Keratinocyte (primary cell): Measurements from ENCODE around the gene BABAM2. TPM values are rescaled to one million over a fixed set of nuclear protein-coding genes. Genes with fewer than 3 reads are reported as not detected.

Experiments
- DNase-seq: peaks from one replicate; pipeline ENCODE4 v3.0.0-alpha.2; 2011; ENCODE audit warnings: low read depth, missing footprints, low spot score
- FAIRE-seq: peaks from 2 replicates; lab custom pipeline; 2011; peaks lifted over from hg19 to GRCh38; lab: Jason Lieb, UNC
- H2AFZ ChIP-seq: 2 replicates; pipeline ENCODE4 v1.6.0; 2012; ENCODE audit warnings: low read length, control low read depth, inconsistent platforms; ENCODE audit not compliant: control insufficient read depth
- H3K27ac ChIP-seq: 2 replicates; pipeline ENCODE4 v1.5.1; 2011; ENCODE audit warnings: low read length; ENCODE audit not compliant: control insufficient read depth, insufficient read depth
- H3K27me3 ChIP-seq: 3 replicates; pipeline ENCODE4 v1.6.0; 2011; ENCODE audit warnings: low read length; ENCODE audit not compliant: control insufficient read depth, insufficient read depth; ENCODE audit errors: extremely low read depth
- H3K36me3 ChIP-seq, 2 experiments: 2 replicates in 1 of 2; 3 replicates in 1 of 2; pipeline ENCODE4 v1.5.1; 2011; ENCODE audit warnings: low read length in 2 of 2, mild to moderate bottlenecking in 1 of 2; ENCODE audit not compliant: control insufficient read depth in 2 of 2, insufficient read depth in 2 of 2; ENCODE audit errors: extremely low read depth in 1 of 2
- H3K4me1 ChIP-seq: 3 replicates; pipeline ENCODE4 v1.5.1; 2011; ENCODE audit warnings: low read length; ENCODE audit not compliant: control insufficient read depth, insufficient read depth; ENCODE audit errors: extremely low read depth
- H3K4me2 ChIP-seq: 3 replicates; pipeline ENCODE4 v1.6.0; 2011; ENCODE audit warnings: low read depth, low read length; ENCODE audit not compliant: control insufficient read depth, insufficient read depth; ENCODE audit errors: extremely low read depth
- H3K4me3 ChIP-seq, 3 experiments: fragments of 200-600 bp in 1 of 3; sonication (generic) in 1 of 3; 2 replicates in 2 of 3; 3 replicates in 1 of 3; pipeline ENCODE4 v1.5.1; 2011 to 2016; ENCODE audit warnings: low read length in 3 of 3, mild to moderate bottlenecking in 3 of 3, control low read depth in 2 of 3, inconsistent platforms in 1 of 3, low read depth in 1 of 3, mixed read lengths in 1 of 3, mixed run types in 1 of 3, moderate library complexity in 1 of 3; ENCODE audit not compliant: control insufficient read depth in 2 of 3, insufficient read depth in 2 of 3; ENCODE audit errors: extremely low read depth in 1 of 3
- H3K79me2 ChIP-seq: 2 replicates; pipeline ENCODE4 v1.6.0; 2012; ENCODE audit warnings: low read length; ENCODE audit not compliant: control insufficient read depth, insufficient read depth
- H3K9ac ChIP-seq: 3 replicates; pipeline ENCODE4 v1.6.0; 2011; ENCODE audit warnings: low read length; ENCODE audit not compliant: control insufficient read depth, insufficient read depth; ENCODE audit errors: extremely low read depth
- H3K9me1 ChIP-seq: 3 replicates; pipeline ENCODE4 v1.6.0; 2011; ENCODE audit warnings: low read length; ENCODE audit not compliant: control insufficient read depth, insufficient read depth; ENCODE audit errors: extremely low read depth
- H3K9me3 ChIP-seq: 2 replicates; pipeline ENCODE4 v1.5.1; 2012; ENCODE audit warnings: low read depth, low read length; ENCODE audit not compliant: control insufficient read depth
- H4K20me1 ChIP-seq: 3 replicates; pipeline ENCODE4 v1.6.0; 2011; ENCODE audit warnings: low read length; ENCODE audit not compliant: control insufficient read depth, insufficient read depth; ENCODE audit errors: extremely low read depth
- EZH2 ChIP-seq: IDR thresholded peaks from one replicate; pipeline ENCODE4 v1.6.1; 2012; ENCODE audit warnings: inconsistent platforms, mild to moderate bottlenecking, low read length, moderate library complexity
- dilution Hi-C: fragments of 300-500 bp; cut with MboI; formaldehyde crosslinking; loops from one replicate; pipeline ENCODE4 v1.7.0; 2020; ENCODE audit warnings: low sequenced_read_pairs; ENCODE audit not compliant: extremely low pct_ligation_motif_present
- polyA plus RNA-seq, 5 experiments: library from polyadenylated mRNA; depleted of rRNA in 3 of 5; stranded (reverse) in 3 of 5; stranded (forward) in 1 of 5; unstranded in 1 of 5; fragments of >200 nt; gene quantifications; 1 replicate in 1 of 5; 2 replicates in 3 of 5; 3 replicates in 1 of 5; pipeline versions ENCODE4 v1.2.1 to v1.2.3, GENCODE V29; 2011 to 2012; ENCODE audit warnings: missing spikeins in 2 of 5, low read depth in 1 of 5, low replicate concordance in 1 of 5
- TF ChIP-seq, protein P1 (sequence below), 3 experiments: IDR thresholded peaks in 1 of 3; conservative IDR thresholded peaks in 1 of 3; optimal IDR thresholded peaks in 1 of 3; 2 replicates in 2 of 3; 3 replicates in 1 of 3; pipeline versions ENCODE3 to v1.5.1; 2011; ENCODE audit warnings: low read length in 3 of 3, mild to moderate bottlenecking in 3 of 3, moderate library complexity in 2 of 3, control low read depth in 1 of 3, inconsistent platforms in 1 of 3; ENCODE audit not compliant: insufficient read depth in 2 of 3; ENCODE audit errors: extremely low read depth in 1 of 3

BABAM2 gene
- polyA plus RNA-seq, 1 donor (not counting 4 experiments of a cell fraction or from before 2014, with no cell fraction given), result 29.8 TPM

DNA sequence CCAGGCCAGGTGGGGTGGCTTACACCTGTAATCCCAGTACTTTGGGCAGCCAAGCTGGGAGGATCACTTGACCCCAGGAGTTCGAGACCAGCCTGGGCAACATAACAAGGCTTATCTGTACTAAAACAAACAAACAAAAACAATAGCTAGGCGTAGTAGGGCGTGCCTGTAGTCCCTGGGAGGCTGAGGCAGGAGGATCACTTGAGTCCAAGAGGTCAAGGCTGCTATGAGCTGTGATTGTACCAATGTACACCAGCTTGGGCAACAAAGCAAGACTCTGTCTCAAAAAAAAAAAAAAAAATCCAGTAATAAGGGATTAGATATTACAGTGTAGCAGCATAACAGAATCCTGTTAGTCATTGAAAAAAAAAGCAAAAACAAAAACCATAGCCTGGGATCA is 279.0 kb downstream of the BABAM2 start:
- no peak overlapping the region for H3K4me2 ChIP-seq
- H3K9ac ChIP-seq, result no peak overlapping the region
- H3K27me3 ChIP-seq, result no peaks in the 10 kb centered on the region
- H3K4me1 ChIP-seq, result peaks cover 32% of the 10 kb centered on the region
- DNase-seq (no peak), FAIRE-seq (no peak)
- dilution Hi-C loops, result no loop called here
- H3K36me3 ChIP-seq, result no peaks in the 10 kb centered on the region
- no peak overlapping the region for H3K27ac ChIP-seq
- no peaks in the 10 kb centered on the region for H4K20me1 ChIP-seq
- no peak for TF ChIP-seq EZH2
- TF ChIP-seq, protein P1, sequence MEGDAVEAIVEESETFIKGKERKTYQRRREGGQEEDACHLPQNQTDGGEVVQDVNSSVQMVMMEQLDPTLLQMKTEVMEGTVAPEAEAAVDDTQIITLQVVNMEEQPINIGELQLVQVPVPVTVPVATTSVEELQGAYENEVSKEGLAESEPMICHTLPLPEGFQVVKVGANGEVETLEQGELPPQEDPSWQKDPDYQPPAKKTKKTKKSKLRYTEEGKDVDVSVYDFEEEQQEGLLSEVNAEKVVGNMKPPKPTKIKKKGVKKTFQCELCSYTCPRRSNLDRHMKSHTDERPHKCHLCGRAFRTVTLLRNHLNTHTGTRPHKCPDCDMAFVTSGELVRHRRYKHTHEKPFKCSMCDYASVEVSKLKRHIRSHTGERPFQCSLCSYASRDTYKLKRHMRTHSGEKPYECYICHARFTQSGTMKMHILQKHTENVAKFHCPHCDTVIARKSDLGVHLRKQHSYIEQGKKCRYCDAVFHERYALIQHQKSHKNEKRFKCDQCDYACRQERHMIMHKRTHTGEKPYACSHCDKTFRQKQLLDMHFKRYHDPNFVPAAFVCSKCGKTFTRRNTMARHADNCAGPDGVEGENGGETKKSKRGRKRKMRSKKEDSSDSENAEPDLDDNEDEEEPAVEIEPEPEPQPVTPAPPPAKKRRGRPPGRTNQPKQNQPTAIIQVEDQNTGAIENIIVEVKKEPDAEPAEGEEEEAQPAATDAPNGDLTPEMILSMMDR (optimal IDR thresholded peaks at IDR 0.05 in 1 of 3, IDR thresholded peaks at IDR 0.05 in 1 of 3, conservative IDR thresholded peaks at IDR 0.05 in 1 of 3; ENCODE audit: extremely low read depth in 1 of 3, insufficient read depth in 2 of 3, low read length in 3 of 3), result no peak
- no peaks in the 10 kb centered on the region for H3K79me2 ChIP-seq
- H2AFZ ChIP-seq, result no peak overlapping the region
- no peaks in the 10 kb centered on the region for H3K9me3 ChIP-seq
- H3K9me1 ChIP-seq, result no peaks in the 10 kb centered on the region
- no peak overlapping the region for H3K4me3 ChIP-seq

DNA sequence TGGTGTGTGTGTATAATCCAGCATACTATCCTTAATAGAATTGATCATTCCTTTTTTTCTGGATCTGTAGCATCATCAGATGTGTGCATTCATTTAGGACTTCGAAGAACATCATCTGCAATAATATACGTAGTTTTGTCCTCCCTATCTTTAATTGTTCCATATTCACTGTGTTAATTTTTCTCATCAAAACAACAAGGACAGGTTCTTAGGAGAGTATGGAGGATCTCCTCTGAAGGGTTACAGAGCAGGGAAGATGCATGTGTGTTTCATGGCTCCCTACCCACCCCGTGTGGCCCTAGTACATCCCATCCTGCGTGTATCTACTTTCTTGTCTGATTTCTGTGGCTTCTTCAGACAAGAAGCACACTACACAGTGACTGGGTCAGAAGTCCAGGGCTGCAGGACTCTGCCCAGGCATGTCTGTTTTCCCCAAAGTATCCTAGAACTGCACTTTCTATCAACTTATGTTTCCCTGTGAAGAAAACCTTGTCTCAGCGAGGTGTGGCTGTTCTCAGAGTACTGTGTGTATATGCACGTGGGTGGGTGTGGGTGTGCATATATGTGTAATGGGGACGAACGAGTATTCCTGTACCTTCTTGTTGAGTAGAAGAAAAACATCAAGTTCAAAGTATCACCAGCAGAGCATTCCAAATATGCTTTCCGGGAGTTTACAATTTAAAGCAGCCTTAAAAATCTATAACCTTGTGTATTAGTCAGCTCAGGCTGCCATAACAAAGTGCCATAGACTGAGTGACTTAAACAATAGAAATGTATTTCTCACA is 281.8 kb downstream of the BABAM2 start:
- peaks cover 0 to 1% of the 10 kb centered on the region in 2 experiments for H3K36me3 ChIP-seq
- no peak for TF ChIP-seq EZH2
- TF ChIP-seq, protein P1 (optimal IDR thresholded peaks at IDR 0.05 in 1 of 3, IDR thresholded peaks at IDR 0.05 in 1 of 3, conservative IDR thresholded peaks at IDR 0.05 in 1 of 3; ENCODE audit: extremely low read depth in 1 of 3, insufficient read depth in 2 of 3, low read length in 3 of 3), result no peak
- H3K79me2 ChIP-seq, result no peaks in the 10 kb centered on the region
- H3K9me1 ChIP-seq, result no peaks in the 10 kb centered on the region
- H3K4me2 ChIP-seq, result peak overlapping the region; percentile 72
- H3K4me3 ChIP-seq, result peak overlapping the region in 1 of 3 experiments; percentile 11
- peak overlapping the region; percentile 65 for H3K9ac ChIP-seq
- no peaks in the 10 kb centered on the region for H4K20me1 ChIP-seq
- dilution Hi-C loops, result no loop called here
- no peaks in the 10 kb centered on the region for H3K9me3 ChIP-seq
- peak overlapping the region; percentile 83 for H3K27ac ChIP-seq
- peak; percentile 68 for FAIRE-seq
- peak; percentile 32 for DNase-seq
- H3K4me1 ChIP-seq, result peaks cover 21% of the 10 kb centered on the region
- H3K27me3 ChIP-seq, result no peaks in the 10 kb centered on the region
- peak overlapping the region; percentile 75 for H2AFZ ChIP-seq
